ENCODE data around the gene DOCK8.
A peak's percentile ranks its signal among the peaks of the same experiment; 100 is the strongest.

DOCK8 gene

GRCh38 chr9:458590-458989 is 243.9 kb downstream of the DOCK8 start:
- TF ChIP-seq CTCF (conservative IDR thresholded peaks at IDR 0.05; ENCODE audit: control insufficient read depth, insufficient read depth, low read depth, low read length): no peak
- H3K4me3 ChIP-seq (ENCODE audit: control insufficient read depth, low read depth, low read length): no peak overlapping the region
- no peak for DNase-seq (ENCODE audit: low read depth)

- TF ChIP-seq CTCF (conservative IDR thresholded peaks at IDR 0.05; ENCODE audit: control insufficient read depth, insufficient read depth, low read depth, low read length): no peak
- DNase-seq (ENCODE audit: low read depth): no peak
- no peak overlapping the region for H3K4me3 ChIP-seq (ENCODE audit: control insufficient read depth, low read depth, low read length)
Observed at GRCh38 chr9:459491-460444, 245.1 kb downstream of the DOCK8 start.

GRCh38 chr9:462121-462520 is 247.5 kb downstream of the DOCK8 start:
- TF ChIP-seq CTCF (conservative IDR thresholded peaks at IDR 0.05; ENCODE audit: control insufficient read depth, insufficient read depth, low read depth, low read length): no peak
- DNase-seq (ENCODE audit: low read depth): no peak
- H3K4me3 ChIP-seq (ENCODE audit: control insufficient read depth, low read depth, low read length): no peak overlapping the region

DNA sequence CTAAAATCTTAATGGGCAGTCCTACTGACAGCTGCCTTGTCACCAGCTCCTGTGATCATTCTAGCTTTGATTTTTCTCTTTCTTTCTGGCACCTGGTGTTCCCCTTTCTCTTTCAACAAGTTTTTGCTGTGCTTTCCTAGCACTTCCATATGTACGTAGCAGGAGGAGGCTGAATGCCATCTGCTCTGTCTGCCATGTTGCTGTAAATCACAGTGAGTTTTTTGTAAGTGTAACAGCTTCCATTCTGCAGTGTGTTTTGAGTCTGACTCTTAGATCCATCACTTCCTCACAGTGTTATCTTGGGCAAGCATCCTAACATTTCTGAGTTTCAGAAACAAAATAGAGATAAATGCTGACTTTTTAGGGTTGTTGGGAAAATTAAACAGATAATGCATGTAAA is 247.9 kb downstream of the DOCK8 start:
- no peak overlapping the region for H3K4me3 ChIP-seq (ENCODE audit: control insufficient read depth, low read depth, low read length)
- no peak for DNase-seq (ENCODE audit: low read depth)
- no peak for TF ChIP-seq CTCF (conservative IDR thresholded peaks at IDR 0.05; ENCODE audit: control insufficient read depth, insufficient read depth, low read depth, low read length)

DNA sequence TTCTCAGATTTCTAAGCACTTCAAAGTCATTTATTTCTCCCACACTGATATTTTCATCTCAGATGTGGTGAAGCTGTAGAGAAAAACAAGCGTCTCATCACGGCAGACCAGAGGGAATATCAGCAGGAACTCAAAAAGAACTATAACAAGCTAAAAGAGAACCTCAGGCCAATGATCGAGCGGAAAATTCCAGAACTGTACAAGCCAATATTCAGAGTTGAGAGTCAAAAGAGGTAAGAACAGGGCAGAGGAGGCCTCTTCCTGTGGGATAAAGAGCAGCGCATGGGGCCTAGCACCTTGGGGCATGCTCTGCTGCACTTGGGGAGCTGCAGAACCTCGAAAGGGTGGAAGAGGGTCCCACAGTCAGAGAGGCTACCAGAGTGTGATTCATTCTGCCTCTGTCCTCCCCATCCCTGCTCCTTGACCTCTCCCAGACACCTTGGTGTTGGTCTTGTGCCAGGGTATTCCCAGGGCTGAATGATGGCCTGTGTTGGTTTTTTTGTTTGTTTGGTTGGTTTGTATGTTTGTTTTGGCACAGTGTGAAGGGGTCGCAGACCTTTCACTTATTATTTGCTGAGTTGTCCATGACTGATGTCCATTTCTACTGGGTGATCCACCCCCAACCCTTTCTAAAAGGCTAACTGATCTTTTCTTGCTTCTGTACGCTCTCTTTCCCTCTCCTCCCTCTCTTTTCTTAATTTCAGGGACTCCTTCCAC is 248.9 kb downstream of the DOCK8 start:
- TF ChIP-seq CTCF (conservative IDR thresholded peaks at IDR 0.05; ENCODE audit: control insufficient read depth, insufficient read depth, low read depth, low read length): no peak
- no peak overlapping the region for H3K4me3 ChIP-seq (ENCODE audit: control insufficient read depth, low read depth, low read length)
- peak; percentile 26 for DNase-seq (ENCODE audit: low read depth)

DNA sequence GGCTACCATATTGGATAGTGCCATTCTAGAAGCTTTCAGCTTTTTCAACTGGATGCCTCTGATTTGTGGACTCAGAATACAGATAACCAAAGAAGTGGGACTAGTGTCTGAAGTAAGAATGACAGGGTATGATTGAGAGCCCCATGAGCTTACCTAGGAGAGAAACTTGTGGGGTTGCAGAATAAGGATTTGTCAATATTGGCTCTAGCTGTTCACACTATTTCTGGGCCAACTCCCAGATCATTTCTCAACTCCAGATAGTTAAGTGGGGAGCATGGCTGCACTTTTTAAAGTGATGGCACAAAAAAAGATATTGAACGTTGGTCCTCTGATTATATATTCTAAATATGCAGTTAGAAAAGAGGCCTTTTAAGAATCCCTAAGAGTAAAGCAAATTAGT is 252.1 kb downstream of the DOCK8 start:
- no peak for TF ChIP-seq CTCF (conservative IDR thresholded peaks at IDR 0.05; ENCODE audit: control insufficient read depth, insufficient read depth, low read depth, low read length)
- no peak overlapping the region for H3K4me3 ChIP-seq (ENCODE audit: control insufficient read depth, low read depth, low read length)
- no peak for DNase-seq (ENCODE audit: low read depth)
